AG04450 (cell line): Measurements from ENCODE around the gene REPS1. TPM values are rescaled to one million over a fixed set of nuclear protein-coding genes. Genes with fewer than 3 reads are reported as not detected.
"Not testable (repeated sequence)": the region's sequence is repeated elsewhere in the genome, so short reads cannot be mapped to it uniquely, and the experiment has no call there.

Source experiments
- CTCF ChIA-PET: fragments of 300-600, 350-600 bp; formaldehyde crosslinking; extraction: SDS; loops from one replicate; lab custom pipeline; 2022; ENCODE audit warnings: antibody characterized with exemption, inconsistent platforms; lab: Charles Lee
- POLR2A ChIA-PET: fragments of 350-600 bp; formaldehyde crosslinking; extraction: SDS; loops from one replicate; lab custom pipeline; 2021; ENCODE audit warnings: antibody characterized with exemption, inconsistent platforms; lab: Yijun Ruan, JAX
- DNase-seq: peaks from one replicate; pipeline ENCODE4 v3.0.0-alpha.2; 2011; ENCODE audit warnings: low read depth, low spot score
- H3K27ac ChIP-seq: one replicate; pipeline ENCODE4 v1.5.1; 2012; ENCODE audit warnings: low read depth, low read length, control low read depth
- H3K27me3 ChIP-seq: one replicate; pipeline ENCODE4 v1.6.0; 2012; ENCODE audit warnings: low read length; ENCODE audit not compliant: control insufficient read depth, insufficient read depth
- H3K4me3 ChIP-seq: 2 replicates; pipeline ENCODE4 v1.5.1; 2011; ENCODE audit warnings: mild to moderate bottlenecking, low read depth, low read length, control low read depth
- H3K9me3 ChIP-seq: 2 replicates; pipeline ENCODE4 v1.5.1; 2012; ENCODE audit warnings: low read length; ENCODE audit not compliant: control insufficient read depth, insufficient read depth
- polyA plus RNA-seq: library from polyadenylated mRNA; depleted of rRNA; stranded (reverse); fragments of >200 nt; gene quantifications from 2 replicates; pipeline ENCODE4 v1.2.3, GENCODE V29; 2011
- TF ChIP-seq, protein P1 (sequence below): IDR thresholded peaks from 2 replicates; pipeline ENCODE4 v1.5.1; 2011; ENCODE audit warnings: low read depth, low read length, control low read depth, inconsistent platforms

Gene REPS1
- polyA plus RNA-seq, 1 experiment = 36.6 TPM

DNA sequence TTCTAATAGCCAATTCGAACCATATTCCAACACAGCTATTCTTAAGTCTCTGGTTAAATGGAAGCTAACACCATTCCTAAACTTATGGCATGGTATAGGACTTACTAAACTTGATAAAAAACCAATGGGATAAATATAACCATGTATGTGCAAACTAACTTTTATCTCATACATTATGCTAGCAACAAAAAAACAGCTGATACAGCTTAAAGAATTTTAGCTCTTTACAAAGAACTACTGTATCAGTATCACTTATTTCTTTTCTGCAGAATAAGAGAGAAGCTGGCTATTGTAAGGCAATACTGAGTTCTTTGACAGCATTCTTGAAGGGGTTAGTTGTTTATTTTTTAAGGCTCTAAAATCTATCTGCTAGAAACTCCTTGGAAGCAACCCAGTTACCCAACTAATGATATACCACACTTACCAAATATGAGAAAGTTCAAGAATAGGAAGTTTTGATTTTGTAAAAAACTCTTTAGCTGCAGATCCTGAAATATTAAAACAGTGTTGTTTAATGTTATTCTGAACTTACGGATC, 44.9 kb downstream of the REPS1 start:
- H3K27me3 ChIP-seq = no peaks in the 10 kb centered on the region
- H3K9me3 ChIP-seq = no peaks in the 10 kb centered on the region
- TF ChIP-seq, protein P1, sequence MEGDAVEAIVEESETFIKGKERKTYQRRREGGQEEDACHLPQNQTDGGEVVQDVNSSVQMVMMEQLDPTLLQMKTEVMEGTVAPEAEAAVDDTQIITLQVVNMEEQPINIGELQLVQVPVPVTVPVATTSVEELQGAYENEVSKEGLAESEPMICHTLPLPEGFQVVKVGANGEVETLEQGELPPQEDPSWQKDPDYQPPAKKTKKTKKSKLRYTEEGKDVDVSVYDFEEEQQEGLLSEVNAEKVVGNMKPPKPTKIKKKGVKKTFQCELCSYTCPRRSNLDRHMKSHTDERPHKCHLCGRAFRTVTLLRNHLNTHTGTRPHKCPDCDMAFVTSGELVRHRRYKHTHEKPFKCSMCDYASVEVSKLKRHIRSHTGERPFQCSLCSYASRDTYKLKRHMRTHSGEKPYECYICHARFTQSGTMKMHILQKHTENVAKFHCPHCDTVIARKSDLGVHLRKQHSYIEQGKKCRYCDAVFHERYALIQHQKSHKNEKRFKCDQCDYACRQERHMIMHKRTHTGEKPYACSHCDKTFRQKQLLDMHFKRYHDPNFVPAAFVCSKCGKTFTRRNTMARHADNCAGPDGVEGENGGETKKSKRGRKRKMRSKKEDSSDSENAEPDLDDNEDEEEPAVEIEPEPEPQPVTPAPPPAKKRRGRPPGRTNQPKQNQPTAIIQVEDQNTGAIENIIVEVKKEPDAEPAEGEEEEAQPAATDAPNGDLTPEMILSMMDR = no peak
- CTCF ChIA-PET = interaction anchor here (1.3 kb wide), 1 partner anchor 45 kb away, joined by 4 read pairs; the partner anchor contains the start of gene REPS1
- POLR2A ChIA-PET = no interaction called here
- no peak for DNase-seq
- no peak overlapping the region for H3K4me3 ChIP-seq
- no peak overlapping the region for H3K27ac ChIP-seq

DNA sequence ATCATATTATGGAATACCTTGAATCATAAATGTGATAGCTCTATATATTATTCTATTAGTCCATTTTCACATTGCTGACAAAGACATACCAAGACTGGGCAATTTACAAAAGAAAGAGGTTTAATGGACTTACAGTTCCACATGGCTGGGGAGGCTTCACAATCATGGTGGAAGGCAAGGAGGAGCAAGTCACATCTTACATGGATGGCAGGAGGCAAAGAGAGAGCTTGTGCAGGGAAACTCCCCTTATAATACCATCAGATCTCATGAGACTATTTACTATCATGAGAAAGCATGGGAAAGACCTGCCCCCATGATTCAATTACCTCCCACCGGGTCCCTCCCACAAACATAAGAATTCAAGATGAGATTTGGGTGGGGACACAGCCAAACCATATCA, 51.2 kb downstream of the REPS1 start:
- H3K4me3 ChIP-seq, CTCF ChIA-PET, H3K27ac ChIP-seq, DNase-seq, H3K9me3 ChIP-seq, POLR2A ChIA-PET, H3K27me3 ChIP-seq: not testable (repeated sequence)

DNA sequence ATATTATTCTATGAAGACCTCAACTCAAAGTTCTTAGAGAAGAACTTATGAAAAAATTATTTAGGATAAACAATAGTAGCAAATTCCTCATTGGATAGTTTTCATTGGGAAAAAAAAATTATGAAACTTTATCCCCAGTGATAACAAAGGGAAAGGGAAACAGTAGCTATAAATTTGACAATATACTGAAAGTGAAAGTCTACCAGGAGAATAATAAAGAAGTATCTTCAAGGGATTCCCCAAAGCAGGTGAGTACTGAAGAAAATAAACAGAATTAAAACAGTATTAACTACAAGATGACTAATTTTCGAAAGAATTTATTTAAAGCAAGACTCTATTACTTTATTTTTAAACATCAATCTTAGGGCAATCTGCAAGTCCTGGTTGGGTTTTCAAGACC, 56.4 kb downstream of the REPS1 start:
- no peak overlapping the region for H3K27ac ChIP-seq
- TF ChIP-seq, protein P1 = no peak
- ChIA-PET CTCF (interaction anchor here (1.4 kb wide), 1 partner anchor 57 kb away, joined by 5 read pairs; the partner anchor contains the start of gene REPS1), POLR2A (no interaction called here)
- no peak for DNase-seq
- no peaks in the 10 kb centered on the region for H3K27me3 ChIP-seq
- no peaks in the 10 kb centered on the region for H3K9me3 ChIP-seq
- H3K4me3 ChIP-seq = no peak overlapping the region

- ChIA-PET CTCF (no interaction called here), POLR2A (no interaction called here)
- no peak overlapping the region for H3K27ac ChIP-seq
- TF ChIP-seq, protein P1 = no peak
- DNase-seq = no peak
- H3K9me3 ChIP-seq = no peaks in the 10 kb centered on the region
- no peak overlapping the region for H3K4me3 ChIP-seq
- H3K27me3 ChIP-seq = no peaks in the 10 kb centered on the region
Observed at GRCh38 chr6:138926579-138926978, 61.5 kb downstream of the REPS1 start.

- Histone ChIP-seq H3K27ac (no peak overlapping the region), H3K27me3 (no peaks in the 10 kb centered on the region), H3K4me3 (no peak overlapping the region), H3K9me3 (no peaks in the 10 kb centered on the region)
- CTCF ChIA-PET = no interaction called here
- POLR2A ChIA-PET = no interaction called here
- TF ChIP-seq, protein P1 = no peak
- no peak for DNase-seq
Observed at GRCh38 chr6:138925806-138926205, 62.2 kb downstream of the REPS1 start.

DNA sequence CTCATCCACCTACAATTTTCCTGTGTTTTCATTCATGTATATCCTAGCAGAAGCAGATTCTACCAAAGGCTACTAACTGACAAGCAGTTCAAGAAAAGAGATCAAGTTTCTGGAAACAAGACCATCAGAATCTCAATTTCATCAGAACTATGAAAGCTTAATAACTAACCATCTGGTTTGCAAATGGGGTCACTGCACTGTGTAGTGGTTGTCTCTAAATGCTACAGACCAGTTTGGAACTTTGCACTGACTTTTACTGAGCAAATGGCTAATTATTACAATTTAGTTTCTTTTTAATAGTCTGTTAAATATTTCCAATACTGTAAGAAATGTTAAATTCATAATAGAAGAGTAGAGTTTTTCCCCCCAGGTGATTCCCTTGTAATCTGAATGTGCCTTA, 64.5 kb downstream of the REPS1 start:
- no peak for DNase-seq
- CTCF ChIA-PET = no interaction called here
- no peaks in the 10 kb centered on the region for H3K27me3 ChIP-seq
- POLR2A ChIA-PET = no interaction called here
- no peaks in the 10 kb centered on the region for H3K9me3 ChIP-seq
- TF ChIP-seq, protein P1 = no peak
- no peak overlapping the region for H3K27ac ChIP-seq
- no peak overlapping the region for H3K4me3 ChIP-seq
